OCI-LY7 (cell line): ENCODE data around the gene CAMK2B. TPM values are rescaled to one million over a fixed set of nuclear protein-coding genes. Genes with fewer than 3 reads are reported as not detected.

Experiments
- BruUV-seq: library from RNA; stranded (reverse); fragments of 400-500 nt; replicated peaks from 2 replicates; lab custom pipeline; 2021; lab: Mats Ljungman, UMichigan
- CTCF ChIA-PET: fragments of 300-600 bp; sonication (Branson Sonifier 250); formaldehyde crosslinking; loops from one replicate; lab custom pipeline; 2022; ENCODE audit warnings: antibody characterized with exemption; ENCODE audit not compliant: unreplicated experiment; lab: Charles Lee
- POLR2A ChIA-PET: fragments of 300-600 bp; sonication (Branson Sonifier 250); formaldehyde crosslinking; loops from one replicate; lab custom pipeline; 2022; ENCODE audit warnings: antibody characterized with exemption; lab: Charles Lee
- DNase-seq: peaks from one replicate; pipeline ENCODE4 v3.0.0-alpha.2; 2015; ENCODE audit warnings: low spot score
- H2AFZ ChIP-seq: fragments of 200-600 bp; sonication (generic), shearing (Covaris generic); 2 replicates; pipeline ENCODE4 v1.6.1; 2014; ENCODE audit warnings: mild to moderate bottlenecking, antibody characterized with exemption, low read length, moderate library complexity
- H3K27ac ChIP-seq: fragments of 200-600 bp; sonication (generic); 2 replicates; pipeline ENCODE4 v1.5.1; 2014; ENCODE audit warnings: mixed run types, low read depth, mild to moderate bottlenecking, moderate library complexity, low read length, inconsistent platforms; ENCODE audit not compliant: poor library complexity, severe bottlenecking
- H3K36me3 ChIP-seq: fragments of 200-600 bp; sonication (generic); 2 replicates; pipeline ENCODE4 v1.6.1; 2014; ENCODE audit warnings: mild to moderate bottlenecking, antibody characterized with exemption, low read length, moderate library complexity, mixed read lengths; ENCODE audit not compliant: insufficient read depth
- H3K4me1 ChIP-seq: fragments of 200-600 bp; sonication (generic); 2 replicates; pipeline ENCODE4 v1.5.1; 2014; ENCODE audit warnings: mild to moderate bottlenecking, low read length; ENCODE audit not compliant: insufficient read depth, poor library complexity, severe bottlenecking
- H3K4me2 ChIP-seq: fragments of 200-600 bp; sonication (generic); 2 replicates; pipeline ENCODE4 v1.6.1; 2014; ENCODE audit warnings: mild to moderate bottlenecking, low read length
- H3K4me3 ChIP-seq: fragments of 200-600 bp; sonication (generic); 2 replicates; pipeline ENCODE4 v1.5.1; 2014; ENCODE audit warnings: mild to moderate bottlenecking, low read depth, low read length; ENCODE audit not compliant: poor library complexity, severe bottlenecking
- H3K79me2 ChIP-seq: fragments of 200-600 bp; sonication (generic); 2 replicates; pipeline ENCODE4 v1.6.1; 2016; ENCODE audit warnings: low read depth, mild to moderate bottlenecking, low read length, moderate library complexity, mixed read lengths; ENCODE audit not compliant: insufficient read depth
- H3K9me2 ChIP-seq: fragments of 200-600 bp; sonication (generic); 2 replicates; pipeline ENCODE4 v1.6.1; 2016; ENCODE audit warnings: mild to moderate bottlenecking, low read length, mixed read lengths; ENCODE audit not compliant: insufficient read depth
- H3K9me3 ChIP-seq: fragments of 200-600 bp; sonication (generic); 2 replicates; pipeline ENCODE4 v1.6.1; 2014; ENCODE audit warnings: mild to moderate bottlenecking, mixed run types, low read length, mixed read lengths
- H4K20me1 ChIP-seq: fragments of 200-600 bp; sonication (generic); 2 replicates; pipeline ENCODE4 v1.6.1; 2014; ENCODE audit warnings: mild to moderate bottlenecking, antibody characterized with exemption, low read length, moderate library complexity, mixed read lengths; ENCODE audit not compliant: insufficient read depth
- EZH2phosphoT487 ChIP-seq: fragments of 200-600 bp; sonication (generic); IDR thresholded peaks from 2 replicates; pipeline ENCODE4 v1.6.1; 2018; ENCODE audit warnings: low read depth, borderline replicate concordance, mild to moderate bottlenecking, mixed run types, antibody characterized with exemption, low read length, moderate library complexity, mixed read lengths
- intact Hi-C: fragments of 100-400 bp; cut with micrococcal nuclease; formaldehyde crosslinking; loops from one replicate; pipeline ENCODE4 v1.10.0; 2022; ENCODE audit not compliant: unreplicated experiment
- total RNA-seq, 2 experiments: library from RNA; depleted of rRNA in 1 of 2; stranded (reverse); fragments of >200 nt in 1 of 2; shearing (Covaris generic) in 1 of 2; gene quantifications; 2 replicates each; pipeline ENCODE4 v1.2.3, GENCODE V29; 2014 to 2022
- TF ChIP-seq, protein P1 (sequence below): fragments of 200-600 bp; sonication (generic); conservative IDR thresholded peaks from 2 replicates; pipeline ENCODE4 v1.5.1; 2014; ENCODE audit warnings: mild to moderate bottlenecking, antibody characterized with exemption, low read length, moderate library complexity, mixed read lengths

Gene CAMK2B
- total RNA-seq, 2 experiments from 2014 or later: 0.66 to 1.1 TPM

DNA sequence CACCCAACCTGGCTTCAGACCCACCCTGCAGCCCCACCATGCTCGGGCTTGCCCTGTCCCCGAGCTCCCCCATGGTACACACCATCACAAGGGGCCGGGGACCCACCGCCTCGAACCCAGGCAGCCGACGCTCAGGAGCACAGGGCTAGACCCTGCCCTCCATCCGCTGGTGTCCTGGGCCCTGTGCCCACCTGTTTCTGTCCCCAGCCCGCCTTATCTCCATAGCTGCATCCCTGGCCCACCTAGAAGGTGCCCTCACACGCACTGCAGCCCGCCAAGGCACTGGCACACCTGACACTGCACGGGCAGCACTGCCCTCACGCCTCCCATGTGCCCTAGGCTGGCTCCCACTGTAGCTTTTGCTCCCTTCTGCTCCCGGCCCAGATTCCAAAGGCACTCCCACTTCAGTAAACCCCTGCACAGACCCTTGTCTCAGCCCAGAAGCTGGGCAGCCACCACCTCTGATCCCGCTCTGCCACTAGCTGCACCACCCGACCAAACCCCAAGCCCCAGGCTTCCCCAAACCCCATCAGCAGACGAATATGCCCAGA is 107.5 kb downstream of the CAMK2B start:
- CTCF ChIA-PET: no interaction called here
- no TSS peak for BruUV-seq
- no peak overlapping the region for H3K4me2 ChIP-seq

DNA sequence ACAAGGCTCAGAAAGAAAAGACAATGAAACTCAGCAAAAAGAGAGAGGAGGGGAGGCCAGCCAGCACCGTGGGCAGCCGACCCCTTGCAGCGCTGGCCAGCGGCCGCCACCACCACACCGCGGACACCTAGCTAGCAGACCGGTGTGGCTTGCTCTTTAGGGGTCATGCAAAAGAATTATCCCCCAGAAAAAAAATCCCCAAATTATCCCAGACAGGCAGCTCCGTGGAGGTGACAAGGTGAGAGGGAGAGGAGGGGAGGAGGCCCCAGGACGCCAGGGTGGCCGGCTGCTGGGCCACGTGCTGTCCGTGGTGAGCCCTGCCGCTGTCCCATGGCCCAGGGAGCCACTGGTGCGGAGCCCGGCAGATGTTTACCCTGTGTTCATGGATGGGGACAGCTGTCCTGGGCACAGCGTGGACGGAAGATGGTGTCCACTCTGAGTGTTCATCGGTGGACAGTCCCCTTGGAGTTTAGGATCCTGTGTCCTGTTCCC is 108.1 kb downstream of the CAMK2B start:
- BruUV-seq: no TSS peak
- Histone ChIP-seq H2AFZ (no peak overlapping the region), H3K79me2 (no peaks in the 10 kb centered on the region), H3K27ac (no peak overlapping the region), H4K20me1 (no peaks in the 10 kb centered on the region), H3K9me3 (no peaks in the 10 kb centered on the region), H3K36me3 (peaks cover 12% of the 10 kb centered on the region), H3K4me1 (peaks cover 14% of the 10 kb centered on the region), H3K9me2 (no peaks in the 10 kb centered on the region), H3K4me2 (no peak overlapping the region), H3K4me3 (no peak overlapping the region)
- POLR2A ChIA-PET: no interaction called here
- no peak for DNase-seq
- intact Hi-C loops: no loop called here
- CTCF ChIA-PET: interaction anchor here (0.6 kb wide), 1 partner anchor 152 kb away, joined by 9 read pairs; the partner anchor contains the start of gene PGAM2
- TF ChIP-seq EZH2phosphoT487: no peak
- TF ChIP-seq, protein P1, sequence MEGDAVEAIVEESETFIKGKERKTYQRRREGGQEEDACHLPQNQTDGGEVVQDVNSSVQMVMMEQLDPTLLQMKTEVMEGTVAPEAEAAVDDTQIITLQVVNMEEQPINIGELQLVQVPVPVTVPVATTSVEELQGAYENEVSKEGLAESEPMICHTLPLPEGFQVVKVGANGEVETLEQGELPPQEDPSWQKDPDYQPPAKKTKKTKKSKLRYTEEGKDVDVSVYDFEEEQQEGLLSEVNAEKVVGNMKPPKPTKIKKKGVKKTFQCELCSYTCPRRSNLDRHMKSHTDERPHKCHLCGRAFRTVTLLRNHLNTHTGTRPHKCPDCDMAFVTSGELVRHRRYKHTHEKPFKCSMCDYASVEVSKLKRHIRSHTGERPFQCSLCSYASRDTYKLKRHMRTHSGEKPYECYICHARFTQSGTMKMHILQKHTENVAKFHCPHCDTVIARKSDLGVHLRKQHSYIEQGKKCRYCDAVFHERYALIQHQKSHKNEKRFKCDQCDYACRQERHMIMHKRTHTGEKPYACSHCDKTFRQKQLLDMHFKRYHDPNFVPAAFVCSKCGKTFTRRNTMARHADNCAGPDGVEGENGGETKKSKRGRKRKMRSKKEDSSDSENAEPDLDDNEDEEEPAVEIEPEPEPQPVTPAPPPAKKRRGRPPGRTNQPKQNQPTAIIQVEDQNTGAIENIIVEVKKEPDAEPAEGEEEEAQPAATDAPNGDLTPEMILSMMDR: no peak

More for the DNA sequence above, 107.5 kb downstream of the CAMK2B start:
- intact Hi-C loops: no loop called here
- Histone ChIP-seq H4K20me1 (no peaks in the 10 kb centered on the region), H3K4me3 (no peak overlapping the region), H3K9me2 (no peaks in the 10 kb centered on the region), H2AFZ (no peak overlapping the region), H3K9me3 (no peaks in the 10 kb centered on the region), H3K27ac (no peak overlapping the region), H3K79me2 (no peaks in the 10 kb centered on the region), H3K4me1 (peaks cover 14% of the 10 kb centered on the region), H3K36me3 (peaks cover 7% of the 10 kb centered on the region)
- POLR2A ChIA-PET: interaction anchor here (1.1 kb wide), 1 partner anchor 150 kb away, joined by 3 read pairs; no protein-coding TSS in a partner anchor
- DNase-seq: no peak
- no peak for TF ChIP-seq EZH2phosphoT487
- TF ChIP-seq, protein P1: no peak

DNA sequence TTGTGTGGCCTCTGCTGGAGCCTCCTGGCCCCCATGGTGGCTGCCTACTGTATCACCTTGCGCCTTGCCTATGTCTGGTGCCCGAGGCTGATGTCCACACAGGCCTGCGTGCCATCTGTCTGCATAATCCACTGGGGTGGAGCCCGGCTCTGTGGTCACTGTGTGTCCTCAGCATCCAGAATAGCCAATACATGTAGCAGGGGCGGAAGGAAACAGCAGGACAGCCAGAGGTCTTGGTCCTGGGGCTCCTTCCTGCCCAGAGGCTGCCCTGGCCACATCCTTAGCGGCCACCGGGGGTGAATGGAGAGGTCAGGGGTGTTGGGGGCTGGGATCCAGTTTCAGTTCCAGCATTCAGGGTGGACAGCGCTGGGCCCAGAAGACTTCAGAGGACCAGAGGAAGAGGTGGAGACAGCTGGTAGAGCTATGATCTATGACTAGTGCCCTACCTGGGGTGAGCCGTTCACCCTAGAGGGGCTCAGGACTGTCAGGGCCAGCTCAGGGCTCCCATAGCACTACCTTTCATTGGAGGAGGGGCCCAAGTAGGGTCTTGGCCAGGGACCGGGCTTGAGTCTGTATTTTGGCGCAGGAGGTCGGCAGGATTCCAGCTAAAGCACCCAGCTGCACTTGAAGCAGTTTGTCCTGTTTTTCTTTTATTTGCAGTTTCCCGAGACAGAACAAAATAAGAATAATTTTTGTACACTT is 108.7 kb downstream of the CAMK2B start:
- no peak overlapping the region for H3K4me2 ChIP-seq
- no peaks in the 10 kb centered on the region for H4K20me1 ChIP-seq
- no peaks in the 10 kb centered on the region for H3K9me2 ChIP-seq
- ChIA-PET CTCF (interaction anchor here (0.6 kb wide), 1 partner anchor 151 kb away, joined by 9 read pairs; the partner anchor contains the start of gene PGAM2), POLR2A (no interaction called here)
- no peak for TF ChIP-seq EZH2phosphoT487
- TF ChIP-seq, protein P1: no peak
- H3K79me2 ChIP-seq: no peaks in the 10 kb centered on the region
- H3K27ac ChIP-seq: no peak overlapping the region
- BruUV-seq: no TSS peak
- intact Hi-C loops: no loop called here
- H3K36me3 ChIP-seq: peaks cover 18% of the 10 kb centered on the region
- H3K9me3 ChIP-seq: no peaks in the 10 kb centered on the region
- H2AFZ ChIP-seq: no peak overlapping the region
- H3K4me1 ChIP-seq: peaks cover 14% of the 10 kb centered on the region
- H3K4me3 ChIP-seq: no peak overlapping the region
- DNase-seq: no peak
